ENCODE data around the gene WIPF2.
"Not testable (repeated sequence)": the region's sequence is repeated elsewhere in the genome, so short reads cannot be mapped to it uniquely, and the experiment has no call there.

The WIPF2 gene

GRCh38 chr17:40209404-40210093 is 9.6 kb upstream of the WIPF2 start:
- no peak overlapping the region for H3K4me3 ChIP-seq (replicated peaks; ENCODE audit: low read depth, low read length)
- no peak for DNase-seq (ENCODE audit: low read depth)
- no peak for TF ChIP-seq CTCF (IDR thresholded peaks at IDR 0.05; ENCODE audit: low read length, missing control alignments)

DNA sequence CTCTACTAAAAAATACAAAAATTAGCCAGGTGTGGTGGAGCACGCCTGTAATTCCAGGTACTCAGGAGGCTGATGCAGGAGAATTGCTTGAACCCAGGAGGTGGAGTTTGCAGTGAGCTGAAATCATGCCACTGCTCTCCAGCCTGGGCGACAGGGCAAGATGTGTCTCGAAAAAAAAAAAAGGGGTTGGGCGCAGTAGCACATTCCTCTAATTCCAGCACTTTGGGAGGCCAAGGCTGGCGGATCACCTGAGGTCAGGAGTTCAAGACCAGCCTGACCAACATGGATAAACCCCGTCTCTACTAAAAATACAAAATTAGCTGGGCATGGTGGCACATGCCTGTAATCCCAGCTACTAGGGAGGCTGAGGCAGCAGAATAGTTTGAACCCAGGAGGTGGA is 5.2 kb upstream of the WIPF2 start:
- not testable (repeated sequence) for H3K4me3 ChIP-seq (replicated peaks; ENCODE audit: low read depth, low read length)

GRCh38 chr17:40218006-40218739 is 931 bp upstream of the WIPF2 start:
- no peak for TF ChIP-seq CTCF (IDR thresholded peaks at IDR 0.05; ENCODE audit: low read length, missing control alignments)
- H3K4me3 ChIP-seq (replicated peaks; ENCODE audit: low read depth, low read length), result no peak overlapping the region
- DNase-seq (ENCODE audit: low read depth), result no peak

More for the DNA sequence above, 5.2 kb upstream of the WIPF2 start:
- DNase-seq (ENCODE audit: low read depth), result not testable (repeated sequence)

DNA sequence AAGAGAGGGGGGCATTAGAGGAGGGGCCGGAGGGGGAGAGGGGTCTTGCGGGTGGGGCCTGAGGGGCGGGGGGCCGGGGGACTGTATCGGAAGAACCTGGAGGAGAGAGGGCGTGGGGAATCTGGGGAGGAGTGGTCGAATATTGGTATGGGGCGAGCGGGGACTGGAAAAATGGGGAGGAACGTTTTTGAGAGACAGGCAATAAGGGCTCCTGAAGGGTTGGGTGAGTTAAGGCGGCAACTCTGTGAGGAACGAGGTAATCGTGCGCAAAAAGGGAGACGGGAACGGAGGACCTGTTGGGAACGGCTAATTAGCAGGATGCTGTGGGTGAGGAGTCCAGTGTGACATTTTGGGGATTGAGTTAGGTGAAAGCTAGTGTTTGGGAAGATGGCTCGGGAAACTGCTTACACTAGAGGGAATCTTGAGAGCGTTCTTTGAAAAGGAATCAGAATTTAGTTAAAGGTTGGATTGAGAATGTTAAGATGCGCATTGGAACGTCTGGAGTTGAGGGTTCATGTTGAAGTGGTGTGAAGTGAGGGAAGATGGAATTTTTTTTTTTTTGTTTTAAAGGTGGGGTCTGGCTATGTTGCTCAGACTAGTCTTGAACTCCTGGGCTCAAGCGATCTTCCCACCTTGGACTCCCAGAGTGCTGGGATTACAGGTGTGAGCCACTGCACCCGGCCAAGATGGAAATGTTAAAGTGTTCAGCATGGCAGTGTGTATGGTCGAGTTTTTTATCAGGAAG is 662 bp downstream of the WIPF2 start:
- H3K4me3 ChIP-seq (replicated peaks; ENCODE audit: low read depth, low read length), result peak overlapping the region; percentile 77
- TF ChIP-seq CTCF (IDR thresholded peaks at IDR 0.05; ENCODE audit: low read length, missing control alignments), result no peak
- peak; percentile 57 for DNase-seq (ENCODE audit: low read depth)

- peak; percentile 82 for DNase-seq (ENCODE audit: low read depth)
- H3K4me3 ChIP-seq (replicated peaks; ENCODE audit: low read depth, low read length), result no peak overlapping the region
- no peak for TF ChIP-seq CTCF (IDR thresholded peaks at IDR 0.05; ENCODE audit: low read length, missing control alignments)
These were observed 5.8 kb downstream of the WIPF2 start for GRCh38 chr17:40224718-40225550.

GRCh38 chr17:40229146-40229545 is 10.0 kb downstream of the WIPF2 start:
- not testable (repeated sequence) for DNase-seq (ENCODE audit: low read depth); H3K4me3 ChIP-seq (replicated peaks; ENCODE audit: low read depth, low read length)

DNA sequence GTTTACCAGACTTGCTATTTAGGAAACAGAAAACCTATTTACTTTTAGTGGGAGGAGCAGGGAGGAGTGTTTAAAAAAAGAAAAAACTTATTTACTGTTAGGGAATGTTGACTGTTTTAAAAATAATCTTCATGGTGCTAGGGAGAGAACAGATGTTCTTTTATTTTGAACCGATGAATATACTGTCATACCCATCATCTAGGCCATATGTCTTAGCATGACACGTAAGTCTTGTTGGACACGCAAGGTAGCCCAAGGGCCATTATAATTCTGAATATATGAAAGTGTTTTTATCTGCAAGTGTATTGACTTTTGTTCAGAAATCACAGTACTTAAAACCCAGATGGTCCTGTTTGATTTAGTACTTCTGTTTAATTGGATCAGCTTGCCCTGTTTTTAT is 11.6 kb downstream of the WIPF2 start:
- no peak for DNase-seq (ENCODE audit: low read depth)
- no peak overlapping the region for H3K4me3 ChIP-seq (replicated peaks; ENCODE audit: low read depth, low read length)
- TF ChIP-seq CTCF (IDR thresholded peaks at IDR 0.05; ENCODE audit: low read length, missing control alignments), result no peak

GRCh38 chr17:40231928-40232327 is 12.8 kb downstream of the WIPF2 start:
- H3K4me3 ChIP-seq (replicated peaks; ENCODE audit: low read depth, low read length); DNase-seq (ENCODE audit: low read depth): not testable (repeated sequence)
